Measurements from ENCODE around the gene MAP4K4. TPM values are rescaled to one million over a fixed set of nuclear protein-coding genes. Genes with fewer than 3 reads are reported as not detected.
A peak's percentile ranks its signal among the peaks of the same experiment; 100 is the strongest.
"Not testable (repeated sequence)": the region's sequence is repeated elsewhere in the genome, so short reads cannot be mapped to it uniquely, and the experiment has no call there.

The MAP4K4 gene
- total and polyA plus RNA-seq, 2 of the 13 experiments (the other 11 are each of a cell fraction or from before 2014, with no cell fraction given), result 105 to 264 TPM

DNA sequence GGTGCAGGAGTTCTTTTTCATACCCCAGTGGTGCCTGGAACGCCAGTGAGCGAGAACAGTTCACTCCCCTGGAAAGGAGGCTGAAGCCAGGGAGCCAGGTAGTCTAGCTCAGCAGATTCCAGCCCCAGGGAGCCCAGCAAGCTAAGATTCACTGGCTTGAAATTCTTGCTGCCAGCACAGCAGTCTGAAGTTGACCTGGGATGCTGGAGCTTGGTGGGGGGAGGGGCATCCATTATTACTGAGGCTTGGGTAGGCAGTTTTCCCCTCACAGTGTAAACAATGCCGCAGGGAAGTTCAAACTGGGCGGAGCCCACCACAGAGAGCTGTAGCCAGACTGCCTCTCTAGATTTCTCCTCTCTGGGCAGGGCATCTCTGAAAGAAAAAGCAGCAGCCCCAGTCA, 238.3 kb downstream of the MAP4K4 start:
- POLR2A ChIA-PET, result interaction anchor here (1.7 kb wide), 1 partner anchor 25 kb away, joined by 5 read pairs; no protein-coding TSS in a partner anchor
- Histone ChIP-seq H3K4me1 (ENCODE audit: insufficient read depth, low read length) (peaks cover 12% of the 10 kb centered on the region), H3K4me2 (ENCODE audit: low read depth, low read length) (peak overlapping the region; percentile 41)
- H3K9me3 ChIP-seq (ENCODE audit: low read length); H3K9ac ChIP-seq (ENCODE audit: insufficient read depth, low read depth, low read length); H4K20me1 ChIP-seq (ENCODE audit: insufficient read depth, low read length); CTCF ChIA-PET (ENCODE audit: low intra/inter-chr PET ratio, low total read pairs); H3K36me3 ChIP-seq (replicated peaks in 1 of 2; ENCODE audit: control insufficient read depth in 1 of 2, insufficient read depth in 2 of 2, low read length in 2 of 2); H3K27ac ChIP-seq (ENCODE audit: extremely low read length, insufficient read depth, low read length); FAIRE-seq; BruUV-seq (replicated peaks); in situ Hi-C loops (cut with HindIII; ENCODE audit: extremely low pct_ligation_motif_present, low pct_unique_long_range_greater_than_20kb); H2AFZ ChIP-seq (ENCODE audit: low read length); H3K27me3 ChIP-seq (ENCODE audit: control insufficient read depth in 1 of 2, insufficient read depth in 2 of 2, low read length in 2 of 2); H3K79me2 ChIP-seq (ENCODE audit: insufficient read depth, low read length); H3K4me3 ChIP-seq (replicated peaks in 1 of 3; ENCODE audit: insufficient read depth in 1 of 3, low read depth in 2 of 3, low read length in 3 of 3): not testable (repeated sequence)
- 3% methylated on average over 4 of the region's 4 CpGs for WGBS (ENCODE audit: low lambda C conversion rate)
- intact Hi-C loops (cut with micrococcal nuclease; ENCODE audit: unreplicated experiment), result loop anchor here (10.0 kb wide), 1 partner anchor 49 kb away; no protein-coding TSS in a partner anchor
- DNase-seq (ENCODE audit: low spot score) (peak; percentile 62), ATAC-seq (peak; percentile 92)
- TF ChIP-seq ZNF891 (CRISPR knock-in tag; IDR thresholded peaks at IDR 0.05) (0 out of 2 replicates have a peak, but pooled peaks have one; percentile 24), ZNF292 (CRISPR knock-in tag; IDR thresholded peaks at IDR 0.05; ENCODE audit: borderline replicate concordance, low read depth) (peak; percentile 66; the same call in 1 of the 2 replicates), PITX1 (CRISPR knock-in tag; IDR thresholded peaks at IDR 0.05) (peak; percentile 49; the same call in 1 of the 2 replicates), ZNF501 (CRISPR knock-in tag; IDR thresholded peaks at IDR 0.05) (0 out of 2 replicates have a peak, but pooled peaks have one; percentile 26), SP5 (CRISPR knock-in tag; IDR thresholded peaks at IDR 0.05; ENCODE audit: borderline replicate concordance, low read depth) (peak; percentile 47; the same call in 1 of the 2 replicates), MAFF (IDR thresholded peaks at IDR 0.05; ENCODE audit: low read depth, low read length) (0 out of 2 replicates have a peak, but pooled peaks have one; percentile 3)
- TF ChIP-seq, protein P1, sequence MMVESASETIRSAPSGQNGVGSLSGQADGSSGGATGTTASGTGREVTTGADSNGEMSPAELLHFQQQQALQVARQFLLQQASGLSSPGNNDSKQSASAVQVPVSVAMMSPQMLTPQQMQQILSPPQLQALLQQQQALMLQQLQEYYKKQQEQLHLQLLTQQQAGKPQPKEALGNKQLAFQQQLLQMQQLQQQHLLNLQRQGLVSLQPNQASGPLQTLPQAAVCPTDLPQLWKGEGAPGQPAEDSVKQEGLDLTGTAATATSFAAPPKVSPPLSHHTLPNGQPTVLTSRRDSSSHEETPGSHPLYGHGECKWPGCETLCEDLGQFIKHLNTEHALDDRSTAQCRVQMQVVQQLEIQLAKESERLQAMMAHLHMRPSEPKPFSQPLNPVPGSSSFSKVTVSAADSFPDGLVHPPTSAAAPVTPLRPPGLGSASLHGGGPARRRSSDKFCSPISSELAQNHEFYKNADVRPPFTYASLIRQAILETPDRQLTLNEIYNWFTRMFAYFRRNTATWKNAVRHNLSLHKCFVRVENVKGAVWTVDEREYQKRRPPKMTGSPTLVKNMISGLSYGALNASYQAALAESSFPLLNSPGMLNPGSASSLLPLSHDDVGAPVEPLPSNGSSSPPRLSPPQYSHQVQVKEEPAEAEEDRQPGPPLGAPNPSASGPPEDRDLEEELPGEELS (CRISPR knock-in tag; IDR thresholded peaks at IDR 0.05), result 0 out of 2 replicates have a peak, but pooled peaks have one; percentile 23
- TF ChIP-seq, protein P2, sequence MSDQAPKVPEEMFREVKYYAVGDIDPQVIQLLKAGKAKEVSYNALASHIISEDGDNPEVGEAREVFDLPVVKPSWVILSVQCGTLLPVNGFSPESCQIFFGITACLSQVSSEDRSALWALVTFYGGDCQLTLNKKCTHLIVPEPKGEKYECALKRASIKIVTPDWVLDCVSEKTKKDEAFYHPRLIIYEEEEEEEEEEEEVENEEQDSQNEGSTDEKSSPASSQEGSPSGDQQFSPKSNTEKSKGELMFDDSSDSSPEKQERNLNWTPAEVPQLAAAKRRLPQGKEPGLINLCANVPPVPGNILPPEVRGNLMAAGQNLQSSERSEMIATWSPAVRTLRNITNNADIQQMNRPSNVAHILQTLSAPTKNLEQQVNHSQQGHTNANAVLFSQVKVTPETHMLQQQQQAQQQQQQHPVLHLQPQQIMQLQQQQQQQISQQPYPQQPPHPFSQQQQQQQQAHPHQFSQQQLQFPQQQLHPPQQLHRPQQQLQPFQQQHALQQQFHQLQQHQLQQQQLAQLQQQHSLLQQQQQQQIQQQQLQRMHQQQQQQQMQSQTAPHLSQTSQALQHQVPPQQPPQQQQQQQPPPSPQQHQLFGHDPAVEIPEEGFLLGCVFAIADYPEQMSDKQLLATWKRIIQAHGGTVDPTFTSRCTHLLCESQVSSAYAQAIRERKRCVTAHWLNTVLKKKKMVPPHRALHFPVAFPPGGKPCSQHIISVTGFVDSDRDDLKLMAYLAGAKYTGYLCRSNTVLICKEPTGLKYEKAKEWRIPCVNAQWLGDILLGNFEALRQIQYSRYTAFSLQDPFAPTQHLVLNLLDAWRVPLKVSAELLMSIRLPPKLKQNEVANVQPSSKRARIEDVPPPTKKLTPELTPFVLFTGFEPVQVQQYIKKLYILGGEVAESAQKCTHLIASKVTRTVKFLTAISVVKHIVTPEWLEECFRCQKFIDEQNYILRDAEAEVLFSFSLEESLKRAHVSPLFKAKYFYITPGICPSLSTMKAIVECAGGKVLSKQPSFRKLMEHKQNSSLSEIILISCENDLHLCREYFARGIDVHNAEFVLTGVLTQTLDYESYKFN (CRISPR knock-in tag; conservative IDR thresholded peaks at IDR 0.05), result peak; percentile 33; the same call in 1 of the 2 replicates
- TF ChIP-seq, protein P3, sequence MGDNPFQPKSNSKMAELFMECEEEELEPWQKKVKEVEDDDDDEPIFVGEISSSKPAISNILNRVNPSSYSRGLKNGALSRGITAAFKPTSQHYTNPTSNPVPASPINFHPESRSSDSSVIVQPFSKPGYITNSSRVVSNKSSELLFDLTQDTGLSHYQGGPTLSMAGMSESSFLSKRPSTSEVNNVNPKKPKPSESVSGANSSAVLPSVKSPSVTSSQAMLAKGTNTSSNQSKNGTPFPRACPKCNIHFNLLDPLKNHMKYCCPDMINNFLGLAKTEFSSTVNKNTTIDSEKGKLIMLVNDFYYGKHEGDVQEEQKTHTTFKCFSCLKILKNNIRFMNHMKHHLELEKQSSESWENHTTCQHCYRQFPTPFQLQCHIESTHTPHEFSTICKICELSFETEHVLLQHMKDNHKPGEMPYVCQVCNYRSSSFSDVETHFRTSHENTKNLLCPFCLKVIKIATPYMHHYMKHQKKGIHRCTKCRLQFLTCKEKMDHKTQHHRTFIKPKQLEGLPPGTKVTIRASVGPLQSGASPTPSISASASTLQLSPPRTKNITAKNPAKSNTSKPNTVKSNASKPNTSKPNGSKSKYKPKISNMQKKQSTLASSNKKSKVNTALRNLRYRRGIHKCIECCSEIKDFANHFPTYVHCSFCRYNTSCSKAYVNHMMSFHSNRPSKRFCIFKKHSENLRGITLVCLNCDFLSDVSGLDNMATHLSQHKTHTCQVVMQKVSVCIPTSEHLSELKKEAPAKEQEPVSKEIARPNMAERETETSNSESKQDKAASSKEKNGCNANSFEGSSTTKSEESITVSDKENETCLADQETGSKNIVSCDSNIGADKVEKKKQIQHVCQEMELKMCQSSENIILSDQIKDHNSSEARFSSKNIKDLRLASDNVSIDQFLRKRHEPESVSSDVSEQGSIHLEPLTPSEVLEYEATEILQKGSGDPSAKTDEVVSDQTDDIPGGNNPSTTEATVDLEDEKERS (CRISPR knock-in tag; IDR thresholded peaks at IDR 0.05), result 0 out of 2 replicates have a peak, but pooled peaks have one; percentile 29
- TF ChIP-seq, protein P4, sequence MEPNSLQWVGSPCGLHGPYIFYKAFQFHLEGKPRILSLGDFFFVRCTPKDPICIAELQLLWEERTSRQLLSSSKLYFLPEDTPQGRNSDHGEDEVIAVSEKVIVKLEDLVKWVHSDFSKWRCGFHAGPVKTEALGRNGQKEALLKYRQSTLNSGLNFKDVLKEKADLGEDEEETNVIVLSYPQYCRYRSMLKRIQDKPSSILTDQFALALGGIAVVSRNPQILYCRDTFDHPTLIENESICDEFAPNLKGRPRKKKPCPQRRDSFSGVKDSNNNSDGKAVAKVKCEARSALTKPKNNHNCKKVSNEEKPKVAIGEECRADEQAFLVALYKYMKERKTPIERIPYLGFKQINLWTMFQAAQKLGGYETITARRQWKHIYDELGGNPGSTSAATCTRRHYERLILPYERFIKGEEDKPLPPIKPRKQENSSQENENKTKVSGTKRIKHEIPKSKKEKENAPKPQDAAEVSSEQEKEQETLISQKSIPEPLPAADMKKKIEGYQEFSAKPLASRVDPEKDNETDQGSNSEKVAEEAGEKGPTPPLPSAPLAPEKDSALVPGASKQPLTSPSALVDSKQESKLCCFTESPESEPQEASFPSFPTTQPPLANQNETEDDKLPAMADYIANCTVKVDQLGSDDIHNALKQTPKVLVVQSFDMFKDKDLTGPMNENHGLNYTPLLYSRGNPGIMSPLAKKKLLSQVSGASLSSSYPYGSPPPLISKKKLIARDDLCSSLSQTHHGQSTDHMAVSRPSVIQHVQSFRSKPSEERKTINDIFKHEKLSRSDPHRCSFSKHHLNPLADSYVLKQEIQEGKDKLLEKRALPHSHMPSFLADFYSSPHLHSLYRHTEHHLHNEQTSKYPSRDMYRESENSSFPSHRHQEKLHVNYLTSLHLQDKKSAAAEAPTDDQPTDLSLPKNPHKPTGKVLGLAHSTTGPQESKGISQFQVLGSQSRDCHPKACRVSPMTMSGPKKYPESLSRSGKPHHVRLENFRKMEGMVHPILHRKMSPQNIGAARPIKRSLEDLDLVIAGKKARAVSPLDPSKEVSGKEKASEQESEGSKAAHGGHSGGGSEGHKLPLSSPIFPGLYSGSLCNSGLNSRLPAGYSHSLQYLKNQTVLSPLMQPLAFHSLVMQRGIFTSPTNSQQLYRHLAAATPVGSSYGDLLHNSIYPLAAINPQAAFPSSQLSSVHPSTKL (CRISPR knock-in tag; IDR thresholded peaks at IDR 0.05), result peak; percentile 38; the same call in 1 of the 2 replicates
